ENCODE results near the gene TNFSF13. TPM values are rescaled to one million over a fixed set of nuclear protein-coding genes. Genes with fewer than 3 reads are reported as not detected.

TNFSF13 gene
- total and polyA plus RNA-seq, 5 donors from 2014 or later, result 0.41 to 1.6 (median 0.48) TPM; not detected in 1

GRCh38 chr17:7577327-7578199 lies 19.0 kb downstream of the TNFSF13 start:
- peaks cover 0 to 1% (median 0%) of the 10 kb centered on the region in 7 donors for H3K9me3 Mint-ChIP-seq
- DNase-seq (no peak), ATAC-seq (ENCODE audit: low read depth in 2 of 2) (no peak)
- H3K4me3 Mint-ChIP-seq, result peak overlapping the region in 2 of 4 donors; percentile 43 to 96
- H3K27ac Mint-ChIP-seq, result peak overlapping the region in 2 of 3 donors; percentile 62 to 90
- peaks cover 5 to 87% (median 50%) of the 10 kb centered on the region in 4 donors for H3K4me1 Mint-ChIP-seq
- no peak overlapping the region for H3K27ac ChIP-seq (ENCODE audit: insufficient read depth, low read length, poor library complexity, severe bottlenecking)
- peaks cover 52% of the 10 kb centered on the region for H3K36me3 Mint-ChIP-seq
- no peaks in the 10 kb centered on the region for H3K9me3 ChIP-seq (ENCODE audit: control insufficient read depth in 2 of 2, low read length in 2 of 2)
- H3K4me1 ChIP-seq (ENCODE audit: control insufficient read depth, insufficient read depth, low read length, poor library complexity, severe bottlenecking), result peaks cover 41% of the 10 kb centered on the region
- peaks cover 49% of the 10 kb centered on the region for H3K36me3 ChIP-seq (ENCODE audit: control insufficient read depth, insufficient read depth, low read length)
- no peaks in the 10 kb centered on the region for H3K27me3 ChIP-seq (ENCODE audit: control insufficient read depth, insufficient read depth, low read length)
- H3K4me3 ChIP-seq (ENCODE audit: low read depth, low read length), result no peak overlapping the region
- H3K27me3 Mint-ChIP-seq, result peaks cover 9% of the 10 kb centered on the region

DNA sequence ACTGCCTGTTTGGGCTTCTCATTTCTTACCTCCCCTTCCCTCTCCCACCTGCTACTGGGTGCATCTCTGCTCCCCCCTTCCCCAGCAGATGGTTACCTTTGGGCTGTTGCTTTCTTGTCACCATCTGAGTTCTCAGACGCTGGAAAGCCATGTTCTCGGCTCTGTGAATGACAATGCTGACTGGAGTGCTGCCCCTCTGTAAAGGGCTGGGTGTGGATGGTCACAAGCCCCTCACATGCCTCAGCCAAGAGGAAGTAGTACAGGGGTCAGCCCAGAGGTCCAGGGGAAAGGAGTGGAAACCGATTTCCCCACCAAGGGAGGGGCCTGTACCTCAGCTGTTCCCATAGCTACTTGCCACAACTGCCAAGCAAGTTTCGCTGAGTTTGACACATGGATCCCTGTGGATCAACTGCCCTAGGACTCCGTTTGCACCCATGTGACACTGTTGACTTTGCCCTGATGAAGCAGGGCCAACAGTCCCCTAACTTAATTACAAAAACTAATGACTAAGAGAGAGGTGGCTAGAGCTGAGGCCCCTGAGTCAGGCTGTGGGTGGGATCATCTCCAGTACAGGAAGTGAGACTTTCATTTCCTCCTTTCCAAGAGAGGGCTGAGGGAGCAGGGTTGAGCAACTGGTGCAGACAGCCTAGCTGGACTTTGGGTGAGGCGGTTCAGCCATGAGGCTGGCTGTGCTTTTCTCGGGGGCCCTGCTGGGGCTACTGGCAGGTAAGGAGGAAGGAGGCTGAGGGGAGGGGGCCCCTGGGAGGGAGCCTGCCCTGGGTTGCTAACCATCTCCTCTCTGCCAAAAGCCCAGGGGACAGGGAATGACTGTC lies 20.7 kb downstream of the TNFSF13 start, which contains the start of gene CD68:
TSS of gene CD68 (plus strand) at position 638 of the 833 bp plus-strand sequence. CDS start at position 678, 40 bp downstream.
- Histone ChIP-seq H3K27me3 (ENCODE audit: control insufficient read depth, insufficient read depth, low read length) (no peaks in the 10 kb centered on the region), H3K4me1 (ENCODE audit: control insufficient read depth, insufficient read depth, low read length, poor library complexity, severe bottlenecking) (peaks cover 46% of the 10 kb centered on the region), H3K9me3 (ENCODE audit: control insufficient read depth in 2 of 2, low read length in 2 of 2) (no peaks in the 10 kb centered on the region), H3K27ac (ENCODE audit: insufficient read depth, low read length, poor library complexity, severe bottlenecking) (peak within 1 kb of the TSS; percentile 63), H3K4me3 (ENCODE audit: low read depth, low read length) (peak within 1 kb of the TSS; percentile 2), H3K36me3 (ENCODE audit: control insufficient read depth, insufficient read depth, low read length) (peaks cover 47% of the 10 kb centered on the region)
- ATAC-seq (ENCODE audit: low read depth in 2 of 2), result peak; percentile 50 to 55
- Mint-ChIP-seq H3K4me1 (peaks cover 10 to 91% (median 50%) of the 10 kb centered on the region in 4 donors), H3K27ac (peak within 1 kb of the TSS; percentile 67 to 98 (median 90)), H3K4me3 (peak within 1 kb of the TSS; percentile 48 to 96 (median 64)), H3K9me3 (no peaks in the 10 kb centered on the region), H3K36me3 (peaks cover 47% of the 10 kb centered on the region), H3K27me3 (no peaks in the 10 kb centered on the region)
- DNase-seq, result peak in 1 of 3 donors; percentile 79

DNA sequence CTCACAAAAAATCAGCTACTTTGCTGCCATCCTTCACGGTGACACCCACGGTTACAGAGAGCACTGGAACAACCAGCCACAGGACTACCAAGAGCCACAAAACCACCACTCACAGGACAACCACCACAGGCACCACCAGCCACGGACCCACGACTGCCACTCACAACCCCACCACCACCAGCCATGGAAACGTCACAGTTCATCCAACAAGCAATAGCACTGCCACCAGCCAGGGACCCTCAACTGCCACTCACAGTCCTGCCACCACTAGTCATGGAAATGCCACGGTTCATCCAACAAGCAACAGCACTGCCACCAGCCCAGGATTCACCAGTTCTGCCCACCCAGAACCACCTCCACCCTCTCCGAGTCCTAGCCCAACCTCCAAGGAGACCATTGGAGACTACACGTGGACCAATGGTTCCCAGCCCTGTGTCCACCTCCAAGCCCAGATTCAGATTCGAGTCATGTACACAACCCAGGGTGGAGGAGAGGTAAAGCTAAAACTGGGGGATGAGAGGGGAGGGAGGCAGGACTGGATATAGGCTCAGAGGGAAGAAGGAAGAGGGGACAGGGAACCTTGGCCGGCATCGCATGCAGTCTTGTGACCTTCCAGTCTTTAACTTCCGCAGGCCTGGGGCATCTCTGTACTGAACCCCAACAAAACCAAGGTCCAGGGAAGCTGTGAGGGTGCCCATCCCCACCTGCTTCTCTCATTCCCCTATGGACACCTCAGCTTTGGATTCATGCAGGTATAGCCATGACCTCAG lies 21.5 kb downstream of the TNFSF13 start:
- no peaks in the 10 kb centered on the region for H3K9me3 ChIP-seq (ENCODE audit: control insufficient read depth in 2 of 2, low read length in 2 of 2)
- Mint-ChIP-seq H3K27ac (peak overlapping the region; percentile 67 to 98 (median 90)), H3K27me3 (no peaks in the 10 kb centered on the region), H3K9me3 (no peaks in the 10 kb centered on the region), H3K4me3 (peak overlapping the region in 3 of 4 donors; percentile 28 to 96 (median 71)), H3K36me3 (peaks cover 43% of the 10 kb centered on the region), H3K4me1 (peaks cover 10 to 90% (median 47%) of the 10 kb centered on the region in 4 donors)
- peaks cover 45% of the 10 kb centered on the region for H3K4me1 ChIP-seq (ENCODE audit: control insufficient read depth, insufficient read depth, low read length, poor library complexity, severe bottlenecking)
- ATAC-seq (ENCODE audit: low read depth in 2 of 2), result no peak
- H3K27ac ChIP-seq (ENCODE audit: insufficient read depth, low read length, poor library complexity, severe bottlenecking), result peak overlapping the region; percentile 63
- H3K4me3 ChIP-seq (ENCODE audit: low read depth, low read length), result no peak overlapping the region
- DNase-seq, result no peak
- peaks cover 39% of the 10 kb centered on the region for H3K36me3 ChIP-seq (ENCODE audit: control insufficient read depth, insufficient read depth, low read length)
- H3K27me3 ChIP-seq (ENCODE audit: control insufficient read depth, insufficient read depth, low read length), result no peaks in the 10 kb centered on the region

DNA sequence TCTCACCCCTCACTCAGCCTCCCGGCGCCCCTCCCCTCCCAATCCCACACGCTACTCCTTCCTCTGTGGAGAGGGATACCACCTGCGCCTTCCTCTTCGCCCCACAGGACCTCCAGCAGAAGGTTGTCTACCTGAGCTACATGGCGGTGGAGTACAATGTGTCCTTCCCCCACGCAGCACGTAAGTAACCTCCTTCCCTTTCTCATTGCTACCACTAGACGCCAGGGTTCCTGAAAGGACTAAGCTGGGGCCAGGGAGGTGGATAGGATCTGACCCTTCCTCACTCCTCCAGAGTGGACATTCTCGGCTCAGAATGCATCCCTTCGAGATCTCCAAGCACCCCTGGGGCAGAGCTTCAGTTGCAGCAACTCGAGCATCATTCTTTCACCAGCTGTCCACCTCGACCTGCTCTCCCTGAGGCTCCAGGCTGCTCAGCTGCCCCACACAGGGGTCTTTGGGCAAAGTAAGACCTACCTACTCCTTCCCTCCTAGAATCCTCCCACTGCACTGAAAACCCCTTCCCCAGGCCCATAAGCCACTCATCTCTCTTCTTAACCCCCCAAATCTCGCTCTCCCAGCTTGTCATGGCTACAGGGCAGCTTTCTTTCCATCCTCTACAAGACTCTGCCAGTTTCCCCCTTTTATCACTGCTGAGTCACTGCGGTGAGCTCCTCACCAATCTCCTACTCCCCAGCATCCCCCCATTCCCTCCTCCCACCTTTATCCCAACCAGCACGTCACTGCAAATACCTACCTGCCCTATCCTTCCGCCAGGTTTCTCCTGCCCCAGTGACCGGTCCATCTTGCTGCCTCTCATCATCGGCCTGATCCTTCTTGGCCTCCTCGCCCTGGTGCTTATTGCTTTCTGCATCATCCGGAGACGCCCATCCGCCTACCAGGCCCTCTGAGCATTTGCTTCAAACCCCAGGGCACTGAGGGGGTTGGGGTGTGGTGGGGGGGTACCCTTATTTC lies 22.3 kb downstream of the TNFSF13 start:
- no peaks in the 10 kb centered on the region for H3K27me3 ChIP-seq (ENCODE audit: control insufficient read depth, insufficient read depth, low read length)
- Mint-ChIP-seq H3K27me3 (no peaks in the 10 kb centered on the region), H3K4me1 (peaks cover 10 to 88% (median 46%) of the 10 kb centered on the region in 4 donors), H3K27ac (peak overlapping the region in 2 of 3 donors; percentile 65 to 67), H3K4me3 (peak overlapping the region in 2 of 4 donors; percentile 77 to 96), H3K36me3 (peaks cover 36% of the 10 kb centered on the region), H3K9me3 (no peaks in the 10 kb centered on the region)
- no peak for DNase-seq
- no peak for ATAC-seq (ENCODE audit: low read depth in 2 of 2)
- H3K36me3 ChIP-seq (ENCODE audit: control insufficient read depth, insufficient read depth, low read length), result peaks cover 30% of the 10 kb centered on the region
- no peaks in the 10 kb centered on the region for H3K9me3 ChIP-seq (ENCODE audit: control insufficient read depth in 2 of 2, low read length in 2 of 2)
- H3K4me1 ChIP-seq (ENCODE audit: control insufficient read depth, insufficient read depth, low read length, poor library complexity, severe bottlenecking), result peaks cover 45% of the 10 kb centered on the region
- no peak overlapping the region for H3K4me3 ChIP-seq (ENCODE audit: low read depth, low read length)
- no peak overlapping the region for H3K27ac ChIP-seq (ENCODE audit: insufficient read depth, low read length, poor library complexity, severe bottlenecking)

DNA sequence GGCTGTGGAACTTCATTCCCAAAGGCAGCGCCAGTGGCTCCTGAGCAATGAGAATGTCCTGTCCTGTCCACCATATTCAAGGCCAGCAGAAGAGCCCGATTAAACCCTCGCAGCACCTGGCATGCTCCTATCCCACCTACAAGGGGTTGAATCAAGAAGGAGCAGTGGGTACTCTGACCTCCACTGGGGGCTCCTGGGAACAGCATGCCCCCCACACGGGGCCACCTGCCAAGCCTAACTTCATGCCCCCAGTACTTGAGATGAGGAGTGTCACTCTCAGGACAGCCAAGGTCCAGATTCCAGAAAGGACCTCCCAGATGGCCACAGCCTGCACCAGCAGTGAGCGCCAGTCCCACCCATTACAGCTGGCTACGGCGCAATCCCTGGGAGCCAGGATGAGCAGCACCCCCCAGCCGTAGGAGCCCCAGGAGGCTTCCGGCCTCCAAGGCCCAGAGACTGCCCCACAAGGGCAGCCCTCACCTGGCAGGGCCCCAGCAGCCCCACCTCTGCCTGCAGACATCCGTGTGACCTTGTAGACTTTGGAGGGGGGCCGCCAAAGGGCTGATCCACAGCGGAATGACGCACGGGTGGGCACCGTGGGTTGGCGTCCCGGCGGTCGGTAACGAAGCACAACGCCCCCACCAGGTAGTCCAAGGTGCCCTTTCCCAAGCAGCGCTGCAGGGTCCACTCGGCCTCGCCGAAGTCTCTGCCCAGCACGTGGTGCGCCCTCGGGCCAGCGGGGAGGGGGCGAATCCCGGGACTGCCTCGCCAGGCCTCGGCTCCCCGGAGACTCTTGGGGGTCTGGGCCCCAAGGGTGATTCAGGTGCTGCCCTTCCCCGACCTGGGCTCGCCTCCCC lies 24.1 kb downstream of the TNFSF13 start:
- ATAC-seq (ENCODE audit: low read depth in 2 of 2), result no peak
- peak overlapping the region; percentile 41 to 97 (median 91) for H3K27ac Mint-ChIP-seq
- no peaks in the 10 kb centered on the region for H3K27me3 Mint-ChIP-seq
- no peak for DNase-seq
- Histone ChIP-seq H3K27ac (ENCODE audit: insufficient read depth, low read length, poor library complexity, severe bottlenecking) (peak overlapping the region; percentile 94), H3K4me3 (ENCODE audit: low read depth, low read length) (no peak overlapping the region), H3K9me3 (ENCODE audit: control insufficient read depth in 2 of 2, low read length in 2 of 2) (no peaks in the 10 kb centered on the region), H3K4me1 (ENCODE audit: control insufficient read depth, insufficient read depth, low read length, poor library complexity, severe bottlenecking) (peaks cover 45% of the 10 kb centered on the region), H3K36me3 (ENCODE audit: control insufficient read depth, insufficient read depth, low read length) (peaks cover 23% of the 10 kb centered on the region), H3K27me3 (ENCODE audit: control insufficient read depth, insufficient read depth, low read length) (no peaks in the 10 kb centered on the region)
- H3K36me3 Mint-ChIP-seq, result peaks cover 25% of the 10 kb centered on the region
- H3K4me3 Mint-ChIP-seq, result peak overlapping the region; percentile 64 to 99 (median 98)
- H3K9me3 Mint-ChIP-seq, result no peaks in the 10 kb centered on the region
- peaks cover 10 to 76% (median 38%) of the 10 kb centered on the region in 4 donors for H3K4me1 Mint-ChIP-seq

Data from CD4-positive, CD25-positive, alpha-beta regulatory T cell (primary cell).